SU-DHL-6 (cell line): ENCODE data around the gene TMEM39B.

Source experiments
- H2AFZ ChIP-seq: fragments of 200-600 bp; sonication (generic); 2 replicates; pipeline ENCODE4 v1.6.1; 2014; ENCODE audit warnings: low read depth, mild to moderate bottlenecking, moderate library complexity, mixed read lengths, antibody characterized with exemption, low read length; ENCODE audit not compliant: severe bottlenecking
- H3F3A ChIP-seq: fragments of 200-600 bp; shearing (Covaris generic); 2 replicates; pipeline ENCODE4 v1.6.0; 2016; ENCODE audit warnings: antibody characterized with exemption, mild to moderate bottlenecking; ENCODE audit not compliant: insufficient read depth
- H3K27ac ChIP-seq: fragments of 200-600 bp; sonication (generic); 2 replicates; pipeline ENCODE4 v1.5.1; 2016; ENCODE audit warnings: low read depth, mild to moderate bottlenecking, low read length, moderate library complexity, mixed read lengths
- H3K27me3 ChIP-seq: fragments of 200-600 bp; sonication (generic), shearing (Covaris generic); 2 replicates; pipeline ENCODE4 v1.6.0; 2014; ENCODE audit warnings: mild to moderate bottlenecking, low read length
- H3K36me3 ChIP-seq: fragments of 200-600 bp; sonication (generic); 2 replicates; pipeline ENCODE4 v1.6.1; 2014; ENCODE audit warnings: mild to moderate bottlenecking, low read length, mixed read lengths
- H3K4me2 ChIP-seq: fragments of 300-600, 200-600 bp; shearing (Covaris generic), sonication (generic); 2 replicates; pipeline ENCODE4 v1.6.0; 2014; ENCODE audit warnings: low read length, low read depth, mild to moderate bottlenecking; ENCODE audit not compliant: poor library complexity, severe bottlenecking
- H3K4me3 ChIP-seq: fragments of 200-600 bp; sonication (generic); 2 replicates; pipeline ENCODE4 v1.5.1; 2014; ENCODE audit warnings: antibody characterized with exemption, low read length, mild to moderate bottlenecking, mixed read lengths; ENCODE audit not compliant: insufficient read depth, poor library complexity, severe bottlenecking
- H3K79me2 ChIP-seq: fragments of 200-600 bp; sonication (generic); 2 replicates; pipeline ENCODE4 v1.6.1; 2014; ENCODE audit warnings: mild to moderate bottlenecking, low read length, moderate library complexity; ENCODE audit not compliant: insufficient read depth
- H3K9ac ChIP-seq: fragments of 200-600 bp; sonication (generic); 2 replicates; pipeline ENCODE4 v1.7.0; 2014; ENCODE audit warnings: mild to moderate bottlenecking, low read length
- H3K9me2 ChIP-seq: fragments of 200-600 bp; sonication (generic); replicated peaks from 2 replicates; pipeline ENCODE4 v1.6.1; 2014; ENCODE audit warnings: low read length; ENCODE audit not compliant: insufficient read depth
- H3K9me3 ChIP-seq: fragments of 200-600 bp; sonication (generic); 2 replicates; pipeline ENCODE4 v1.6.1; 2014; ENCODE audit warnings: low read length, mixed read lengths; ENCODE audit not compliant: insufficient read depth
- H4K20me1 ChIP-seq: fragments of 200-600 bp; sonication (generic); 2 replicates; pipeline ENCODE4 v1.6.1; 2014; ENCODE audit warnings: low read depth, mild to moderate bottlenecking, antibody characterized with exemption, low read length, moderate library complexity, mixed read lengths
- EZH2phosphoT487 ChIP-seq: fragments of 200-600 bp; sonication (generic), shearing (Covaris generic); conservative IDR thresholded peaks from 2 replicates; pipeline ENCODE4 v1.6.1; 2018; ENCODE audit warnings: mild to moderate bottlenecking, antibody characterized with exemption, low read length, moderate library complexity, mixed read lengths
- TF ChIP-seq, protein P1 (sequence below): fragments of 200-600 bp; sonication (generic); IDR thresholded peaks from one replicate; pipeline ENCODE4 v1.5.1; 2017; ENCODE audit warnings: antibody characterized with exemption, mild to moderate bottlenecking, low read length, moderate library complexity; ENCODE audit not compliant: insufficient read depth, poor library complexity, severe bottlenecking

TMEM39B gene

DNA sequence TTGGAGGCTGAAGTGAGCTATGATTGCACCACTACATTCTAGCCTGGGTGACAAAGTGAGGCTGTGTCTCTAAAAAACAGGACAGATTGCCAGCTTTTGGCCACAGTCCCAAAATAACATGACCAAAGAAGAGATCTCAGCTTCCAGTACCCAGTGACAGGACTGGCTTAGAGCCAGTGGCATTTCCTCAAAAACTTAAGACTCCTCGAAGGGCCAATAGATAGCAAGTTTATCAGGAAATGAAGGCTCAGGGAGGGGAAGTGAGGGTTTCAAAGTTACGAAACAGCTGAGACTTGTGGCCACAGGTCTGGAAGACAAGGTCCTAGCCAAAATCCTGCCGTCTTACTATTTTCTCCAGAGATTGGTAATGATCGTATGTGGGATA is 6.3 kb upstream of the TMEM39B start:
- Histone ChIP-seq H3K4me2 (no peak overlapping the region), H3K79me2 (no peaks in the 10 kb centered on the region), H3K9ac (no peak overlapping the region), H2AFZ (no peak overlapping the region), H3K36me3 (no peaks in the 10 kb centered on the region), H3F3A (no peaks in the 10 kb centered on the region), H3K9me3 (no peaks in the 10 kb centered on the region), H3K4me3 (no peak overlapping the region), H3K27me3 (no peaks in the 10 kb centered on the region), H4K20me1 (no peaks in the 10 kb centered on the region), H3K9me2 (no peaks in the 10 kb centered on the region), H3K27ac (no peak overlapping the region)
- TF ChIP-seq EZH2phosphoT487 = no peak
- TF ChIP-seq, protein P1, sequence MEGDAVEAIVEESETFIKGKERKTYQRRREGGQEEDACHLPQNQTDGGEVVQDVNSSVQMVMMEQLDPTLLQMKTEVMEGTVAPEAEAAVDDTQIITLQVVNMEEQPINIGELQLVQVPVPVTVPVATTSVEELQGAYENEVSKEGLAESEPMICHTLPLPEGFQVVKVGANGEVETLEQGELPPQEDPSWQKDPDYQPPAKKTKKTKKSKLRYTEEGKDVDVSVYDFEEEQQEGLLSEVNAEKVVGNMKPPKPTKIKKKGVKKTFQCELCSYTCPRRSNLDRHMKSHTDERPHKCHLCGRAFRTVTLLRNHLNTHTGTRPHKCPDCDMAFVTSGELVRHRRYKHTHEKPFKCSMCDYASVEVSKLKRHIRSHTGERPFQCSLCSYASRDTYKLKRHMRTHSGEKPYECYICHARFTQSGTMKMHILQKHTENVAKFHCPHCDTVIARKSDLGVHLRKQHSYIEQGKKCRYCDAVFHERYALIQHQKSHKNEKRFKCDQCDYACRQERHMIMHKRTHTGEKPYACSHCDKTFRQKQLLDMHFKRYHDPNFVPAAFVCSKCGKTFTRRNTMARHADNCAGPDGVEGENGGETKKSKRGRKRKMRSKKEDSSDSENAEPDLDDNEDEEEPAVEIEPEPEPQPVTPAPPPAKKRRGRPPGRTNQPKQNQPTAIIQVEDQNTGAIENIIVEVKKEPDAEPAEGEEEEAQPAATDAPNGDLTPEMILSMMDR = no peak

- H2AFZ ChIP-seq = no peak overlapping the region
- H3K9me2 ChIP-seq = no peaks in the 10 kb centered on the region
- no peaks in the 10 kb centered on the region for H3K36me3 ChIP-seq
- H3K9ac ChIP-seq = no peak overlapping the region
- TF ChIP-seq, protein P1 = no peak
- TF ChIP-seq EZH2phosphoT487 = no peak
- peaks cover 4% of the 10 kb centered on the region; the same call in 1 of the 2 replicates for H3F3A ChIP-seq
- H3K27ac ChIP-seq = no peak overlapping the region
- H3K79me2 ChIP-seq = peaks cover 8% of the 10 kb centered on the region
- H3K4me3 ChIP-seq = no peak overlapping the region
- no peaks in the 10 kb centered on the region for H3K9me3 ChIP-seq
- peaks cover 3% of the 10 kb centered on the region; the same call in 1 of the 2 replicates for H4K20me1 ChIP-seq
- H3K27me3 ChIP-seq = no peaks in the 10 kb centered on the region
- H3K4me2 ChIP-seq = no peak overlapping the region
Observed at GRCh38 chr1:32068957-32069588, 3.7 kb upstream of the TMEM39B start.

- Histone ChIP-seq H3K27me3 (no peaks in the 10 kb centered on the region), H3K9me2 (no peaks in the 10 kb centered on the region), H2AFZ (peak overlapping the region; percentile 75), H3K27ac (peak overlapping the region; percentile 39), H3K79me2 (peaks cover 19% of the 10 kb centered on the region), H4K20me1 (peaks cover 5% of the 10 kb centered on the region; the same call in 1 of the 2 replicates), H3K4me2 (peak overlapping the region; percentile 80), H3K36me3 (no peaks in the 10 kb centered on the region; the same call in 1 of the 2 replicates), H3K4me3 (peak overlapping the region; percentile 85), H3F3A (peaks cover 4% of the 10 kb centered on the region; the same call in 1 of the 2 replicates), H3K9me3 (no peaks in the 10 kb centered on the region), H3K9ac (peak overlapping the region; percentile 75)
- no peak for TF ChIP-seq EZH2phosphoT487
- TF ChIP-seq, protein P1 = no peak
Observed at GRCh38 chr1:32071758-32072621, 749 bp upstream of the TMEM39B start.
